ENCODE data around the gene EEF1G. TPM values are rescaled to one million over a fixed set of nuclear protein-coding genes. Genes with fewer than 3 reads are reported as not detected.
"Not testable (repeated sequence)": the region's sequence is repeated elsewhere in the genome, so short reads cannot be mapped to it uniquely, and the experiment has no call there.

The EEF1G gene
- total RNA-seq, 1 donor from 2014 or later = 1,298 TPM

GRCh38 chr11:62552485-62553079 is 21.1 kb downstream of the EEF1G start:
- Histone ChIP-seq H3K27me3 (ENCODE audit: insufficient read depth, low read length) (no peaks in the 10 kb centered on the region), H2AFZ (ENCODE audit: low read depth, low read length) (no peak overlapping the region), H3K36me3 (ENCODE audit: insufficient read depth, low read length) (no peaks in the 10 kb centered on the region), H3K4me1 (ENCODE audit: insufficient read depth, low read length) (peaks cover 75% of the 10 kb centered on the region), H3K9me3 (ENCODE audit: insufficient read depth, low read depth, low read length) (no peaks in the 10 kb centered on the region), H4K20me1 (ENCODE audit: insufficient read depth, low read length) (peaks cover 15% of the 10 kb centered on the region), H3K4me3 (ENCODE audit: insufficient read depth, low read depth, low read length) (peak overlapping the region; percentile 43), H3K4me2 (ENCODE audit: low read length) (peak overlapping the region; percentile 93), H3K27ac (ENCODE audit: low read depth, low read length) (peak overlapping the region; percentile 97), H3K79me2 (ENCODE audit: insufficient read depth, low read length) (peaks cover 8% of the 10 kb centered on the region), H3K9ac (ENCODE audit: low read length) (peak overlapping the region; percentile 88)
- Mint-ChIP-seq H3K27ac (ENCODE audit: unreplicated experiment) (peak overlapping the region; percentile 90), H3K36me3 (ENCODE audit: low read depth, unreplicated experiment) (peaks cover 5% of the 10 kb centered on the region), H3K4me3 (ENCODE audit: unreplicated experiment) (peak overlapping the region; percentile 54), H3K27me3 (ENCODE audit: low read depth, unreplicated experiment) (no peaks in the 10 kb centered on the region), H3K4me1 (ENCODE audit: low read depth, unreplicated experiment) (peaks cover 63% of the 10 kb centered on the region), H3K9me3 (ENCODE audit: unreplicated experiment) (no peaks in the 10 kb centered on the region)
- TF ChIP-seq CTCF (IDR thresholded peaks at IDR 0.05; ENCODE audit: insufficient read depth, low read depth, low read length) (no peak), EZH2 (IDR thresholded peaks at IDR 0.05; ENCODE audit: insufficient read depth, low read length) (no peak)
- DNase-seq (ENCODE audit: low read depth) (no peak), FAIRE-seq (no peak)

GRCh38 chr11:62550478-62550877 is 23.2 kb downstream of the EEF1G start:
- not testable (repeated sequence) for H3K27me3 ChIP-seq (ENCODE audit: insufficient read depth, low read length); H3K4me2 ChIP-seq (ENCODE audit: low read length); H4K20me1 ChIP-seq (ENCODE audit: insufficient read depth, low read length); H3K27me3 Mint-ChIP-seq (ENCODE audit: low read depth, unreplicated experiment); H3K4me3 ChIP-seq (ENCODE audit: insufficient read depth, low read depth, low read length); DNase-seq (ENCODE audit: low read depth); FAIRE-seq; H3K36me3 Mint-ChIP-seq (ENCODE audit: low read depth, unreplicated experiment); H2AFZ ChIP-seq (ENCODE audit: low read depth, low read length); H3K27ac ChIP-seq (ENCODE audit: low read depth, low read length); H3K36me3 ChIP-seq (ENCODE audit: insufficient read depth, low read length); H3K9ac ChIP-seq (ENCODE audit: low read length); H3K9me3 ChIP-seq (ENCODE audit: insufficient read depth, low read depth, low read length); H3K9me3 Mint-ChIP-seq (ENCODE audit: unreplicated experiment)
- Mint-ChIP-seq H3K27ac (ENCODE audit: unreplicated experiment) (peak overlapping the region; percentile 72), H3K4me1 (ENCODE audit: low read depth, unreplicated experiment) (peaks cover 45% of the 10 kb centered on the region), H3K4me3 (ENCODE audit: unreplicated experiment) (peak overlapping the region; percentile 14)
- peaks cover 22% of the 10 kb centered on the region for H3K79me2 ChIP-seq (ENCODE audit: insufficient read depth, low read length)
- peaks cover 61% of the 10 kb centered on the region for H3K4me1 ChIP-seq (ENCODE audit: insufficient read depth, low read length)

- Histone ChIP-seq H3K9ac (ENCODE audit: low read length) (no peak overlapping the region), H4K20me1 (ENCODE audit: insufficient read depth, low read length) (peaks cover 18% of the 10 kb centered on the region), H3K4me2 (ENCODE audit: low read length) (peak overlapping the region; percentile 90), H3K4me3 (ENCODE audit: insufficient read depth, low read depth, low read length) (no peak overlapping the region), H3K27ac (ENCODE audit: low read depth, low read length) (no peak overlapping the region), H3K79me2 (ENCODE audit: insufficient read depth, low read length) (peaks cover 36% of the 10 kb centered on the region), H3K36me3 (ENCODE audit: insufficient read depth, low read length) (no peaks in the 10 kb centered on the region), H3K9me3 (ENCODE audit: insufficient read depth, low read depth, low read length) (no peaks in the 10 kb centered on the region), H2AFZ (ENCODE audit: low read depth, low read length) (no peak overlapping the region), H3K27me3 (ENCODE audit: insufficient read depth, low read length) (no peaks in the 10 kb centered on the region), H3K4me1 (ENCODE audit: insufficient read depth, low read length) (peaks cover 44% of the 10 kb centered on the region)
- Mint-ChIP-seq H3K9me3 (ENCODE audit: unreplicated experiment) (no peaks in the 10 kb centered on the region), H3K4me1 (ENCODE audit: low read depth, unreplicated experiment) (peaks cover 29% of the 10 kb centered on the region), H3K27me3 (ENCODE audit: low read depth, unreplicated experiment) (no peaks in the 10 kb centered on the region), H3K36me3 (ENCODE audit: low read depth, unreplicated experiment) (no peaks in the 10 kb centered on the region), H3K27ac (ENCODE audit: unreplicated experiment) (peak overlapping the region; percentile 34), H3K4me3 (ENCODE audit: unreplicated experiment) (peak overlapping the region; percentile 84)
- peak; percentile 31 for DNase-seq (ENCODE audit: low read depth)
- no peak for TF ChIP-seq CTCF (IDR thresholded peaks at IDR 0.05; ENCODE audit: insufficient read depth, low read depth, low read length)
- TF ChIP-seq EZH2 (IDR thresholded peaks at IDR 0.05; ENCODE audit: insufficient read depth, low read length) = no peak
- FAIRE-seq = no peak
Observed at GRCh38 chr11:62548545-62549335, 25.0 kb downstream of the EEF1G start.
